ENCODE results near the gene SCN5A. TPM values are rescaled to one million over a fixed set of nuclear protein-coding genes. Genes with fewer than 3 reads are reported as not detected.
A peak's percentile ranks its signal among the peaks of the same experiment; 100 is the strongest.

SCN5A gene
- total RNA-seq, 1 donor from 2014 or later: 239 TPM

- TF ChIP-seq CTCF (IDR thresholded peaks at IDR 0.05; ENCODE audit: borderline replicate concordance): no peak
- DNase-seq: no peak
- Histone ChIP-seq H3K4me3 (no peak overlapping the region), H3K27me3 (ENCODE audit: low read depth) (no peaks in the 10 kb centered on the region), H3K27ac (replicated peaks) (no peak overlapping the region), H3K9me3 (replicated peaks) (no peaks in the 10 kb centered on the region), H3K36me3 (peaks cover 75% of the 10 kb centered on the region), H3K4me1 (no peaks in the 10 kb centered on the region)
- intact Hi-C loops (cut with micrococcal nuclease): no loop called here
Observed at GRCh38 chr3:38599886-38600285, 49.6 kb downstream of the SCN5A start.

- no peaks in the 10 kb centered on the region for H3K9me3 ChIP-seq (replicated peaks)
- H3K4me1 ChIP-seq: peaks cover 6% of the 10 kb centered on the region
- intact Hi-C loops (cut with micrococcal nuclease): no loop called here
- no peak overlapping the region for H3K4me3 ChIP-seq
- TF ChIP-seq CTCF (IDR thresholded peaks at IDR 0.05; ENCODE audit: borderline replicate concordance): no peak
- H3K36me3 ChIP-seq: peaks cover 72% of the 10 kb centered on the region
- H3K27me3 ChIP-seq (ENCODE audit: low read depth): no peaks in the 10 kb centered on the region
- H3K27ac ChIP-seq (replicated peaks): no peak overlapping the region
- DNase-seq: no peak
Observed at GRCh38 chr3:38598791-38599190, 50.7 kb downstream of the SCN5A start.

GRCh38 chr3:38597502-38598060, 51.9 kb downstream of the SCN5A start:
- H3K9me3 ChIP-seq (replicated peaks): no peaks in the 10 kb centered on the region
- no peak overlapping the region for H3K27ac ChIP-seq (replicated peaks)
- H3K36me3 ChIP-seq: peaks cover 60% of the 10 kb centered on the region
- no peak overlapping the region for H3K4me3 ChIP-seq
- no peak for DNase-seq
- H3K4me1 ChIP-seq: peaks cover 15% of the 10 kb centered on the region
- intact Hi-C loops (cut with micrococcal nuclease): no loop called here
- no peaks in the 10 kb centered on the region for H3K27me3 ChIP-seq (ENCODE audit: low read depth)
- no peak for TF ChIP-seq CTCF (IDR thresholded peaks at IDR 0.05; ENCODE audit: borderline replicate concordance)

- H3K27me3 ChIP-seq (ENCODE audit: low read depth): no peaks in the 10 kb centered on the region
- no peak for DNase-seq
- peaks cover 19% of the 10 kb centered on the region for H3K4me1 ChIP-seq
- TF ChIP-seq CTCF (IDR thresholded peaks at IDR 0.05; ENCODE audit: borderline replicate concordance): no peak
- peaks cover 46% of the 10 kb centered on the region for H3K36me3 ChIP-seq
- H3K27ac ChIP-seq (replicated peaks): no peak overlapping the region
- H3K4me3 ChIP-seq: no peak overlapping the region
- H3K9me3 ChIP-seq (replicated peaks): no peaks in the 10 kb centered on the region
- intact Hi-C loops (cut with micrococcal nuclease): no loop called here
Observed at GRCh38 chr3:38595393-38595792, 54.1 kb downstream of the SCN5A start.

GRCh38 chr3:38590521-38590920, 59.0 kb downstream of the SCN5A start:
- H3K4me1 ChIP-seq: peaks cover 47% of the 10 kb centered on the region
- H3K27ac ChIP-seq (replicated peaks): peak overlapping the region; percentile 36

More at GRCh38 chr3:38590521-38590920, 59.0 kb downstream of the SCN5A start:
- Histone ChIP-seq H3K36me3 (peaks cover 25% of the 10 kb centered on the region), H3K4me3 (no peak overlapping the region), H3K9me3 (replicated peaks) (no peaks in the 10 kb centered on the region), H3K27me3 (ENCODE audit: low read depth) (no peaks in the 10 kb centered on the region)
- intact Hi-C loops (cut with micrococcal nuclease): no loop called here
- no peak for DNase-seq
- TF ChIP-seq CTCF (IDR thresholded peaks at IDR 0.05; ENCODE audit: borderline replicate concordance): no peak

All from left ventricle myocardium inferior (tissue), 1 donor.